IMR-90 (cell line): ENCODE measurements around the gene PACS1.

Source experiments
- CEBPB ChIP-seq: IDR thresholded peaks from 2 replicates; pipeline ENCODE4 v1.6.1; 2012; ENCODE audit warnings: low read depth, low read length, improper control_type of control experiment
- CHD1 ChIP-seq: IDR thresholded peaks from 2 replicates; pipeline ENCODE4 v1.6.1; 2012; ENCODE audit warnings: low read depth, low read length, improper control_type of control experiment
- FOS ChIP-seq: fragments of 150-350 bp; IDR thresholded peaks from 2 replicates; pipeline ENCODE4 v1.6.1; 2016; ENCODE audit warnings: low read depth, low read length
- MAFK ChIP-seq: IDR thresholded peaks from 2 replicates; pipeline ENCODE4 v1.6.1; 2012; ENCODE audit warnings: low read depth, low read length, improper control_type of control experiment
- MXI1 ChIP-seq: IDR thresholded peaks from 2 replicates; pipeline ENCODE4 v1.6.1; 2012; ENCODE audit warnings: low read depth, mild to moderate bottlenecking, low read length, moderate library complexity, borderline replicate concordance
- NFE2L2 ChIP-seq: fragments of 150-350 bp; IDR thresholded peaks from 2 replicates; pipeline ENCODE4 v1.6.1; 2016; ENCODE audit warnings: low read depth, mild to moderate bottlenecking, low read length
- POLR2A ChIP-seq: IDR thresholded peaks from 2 replicates; pipeline ENCODE4 v1.6.1; 2012; ENCODE audit warnings: mild to moderate bottlenecking, low read depth, low read length
- RAD21 ChIP-seq: IDR thresholded peaks from 2 replicates; pipeline ENCODE4 v1.6.1; 2012; ENCODE audit warnings: low read length, improper control_type of control experiment
- SMC3 ChIP-seq: fragments of 150-350 bp; IDR thresholded peaks from 2 replicates; pipeline ENCODE4 v1.6.1; 2016; ENCODE audit warnings: low read depth, mild to moderate bottlenecking, antibody characterized with exemption, low read length, moderate library complexity
- USF2 ChIP-seq: fragments of 150-350 bp; IDR thresholded peaks from 2 replicates; pipeline ENCODE4 v1.6.1; 2017; ENCODE audit warnings: mild to moderate bottlenecking, antibody characterized with exemption, low read length, low read depth
- TF ChIP-seq, protein P1 (sequence below): conservative IDR thresholded peaks from 2 replicates; pipeline ENCODE4 v1.5.1; 2012; ENCODE audit warnings: mild to moderate bottlenecking, low read depth, low read length, improper control_type of control experiment

GRCh38 chr11:66133216-66133775, 63.2 kb downstream of the PACS1 start:
- TF ChIP-seq, protein P1, sequence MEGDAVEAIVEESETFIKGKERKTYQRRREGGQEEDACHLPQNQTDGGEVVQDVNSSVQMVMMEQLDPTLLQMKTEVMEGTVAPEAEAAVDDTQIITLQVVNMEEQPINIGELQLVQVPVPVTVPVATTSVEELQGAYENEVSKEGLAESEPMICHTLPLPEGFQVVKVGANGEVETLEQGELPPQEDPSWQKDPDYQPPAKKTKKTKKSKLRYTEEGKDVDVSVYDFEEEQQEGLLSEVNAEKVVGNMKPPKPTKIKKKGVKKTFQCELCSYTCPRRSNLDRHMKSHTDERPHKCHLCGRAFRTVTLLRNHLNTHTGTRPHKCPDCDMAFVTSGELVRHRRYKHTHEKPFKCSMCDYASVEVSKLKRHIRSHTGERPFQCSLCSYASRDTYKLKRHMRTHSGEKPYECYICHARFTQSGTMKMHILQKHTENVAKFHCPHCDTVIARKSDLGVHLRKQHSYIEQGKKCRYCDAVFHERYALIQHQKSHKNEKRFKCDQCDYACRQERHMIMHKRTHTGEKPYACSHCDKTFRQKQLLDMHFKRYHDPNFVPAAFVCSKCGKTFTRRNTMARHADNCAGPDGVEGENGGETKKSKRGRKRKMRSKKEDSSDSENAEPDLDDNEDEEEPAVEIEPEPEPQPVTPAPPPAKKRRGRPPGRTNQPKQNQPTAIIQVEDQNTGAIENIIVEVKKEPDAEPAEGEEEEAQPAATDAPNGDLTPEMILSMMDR, result no peak
- TF ChIP-seq POLR2A (no peak), RAD21 (no peak), MAFK (no peak), NFE2L2 (no peak), SMC3 (no peak), FOS (no peak), MXI1 (no peak), CHD1 (no peak), USF2 (no peak), CEBPB (no peak)
